A673 (cell line): ENCODE results near the gene KRTAP9-9.
"Not testable (repeated sequence)": the region's sequence is repeated elsewhere in the genome, so short reads cannot be mapped to it uniquely, and the experiment has no call there.

Experiments used
- CTCF ChIP-seq: fragments of 300-800, 200-600 bp; sonication (generic); conservative IDR thresholded peaks from 2 replicates; pipeline ENCODE4 v1.5.1; 2017; ENCODE audit warnings: low read depth, mild to moderate bottlenecking, antibody characterized with exemption, low read length, moderate library complexity, mixed read lengths
- EZH2 ChIP-seq: fragments of 200-600 bp; sonication (generic); IDR thresholded peaks from 2 replicates; pipeline ENCODE4 v1.6.1; 2017; ENCODE audit warnings: borderline replicate concordance, low read depth, mild to moderate bottlenecking, mixed read lengths, antibody characterized with exemption, low read length; ENCODE audit not compliant: poor library complexity, severe bottlenecking

DNA sequence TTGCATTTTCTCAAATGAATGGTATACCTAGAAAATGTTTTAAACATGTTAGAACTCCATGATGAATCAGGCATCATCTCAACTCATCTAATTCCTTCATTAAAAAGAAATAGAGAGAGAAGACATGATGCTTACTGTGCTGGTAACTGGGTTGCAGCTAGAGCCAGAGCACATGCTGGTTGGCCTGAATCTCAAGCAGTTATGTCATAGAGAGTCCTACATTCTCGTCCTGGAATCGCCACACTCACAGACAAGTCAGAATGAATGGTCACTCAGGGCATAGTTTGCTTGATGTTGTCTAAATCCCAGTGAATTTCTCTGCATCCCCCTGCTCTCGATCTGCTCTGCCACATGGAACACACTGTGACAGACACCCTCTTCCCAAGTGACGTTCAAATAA is 18.1 kb upstream of the KRTAP9-9 start:
- not testable (repeated sequence) for TF ChIP-seq CTCF, EZH2
